ENCODE results near the gene GRIK1.

- TF ChIP-seq CTCF (optimal IDR thresholded peaks at IDR 0.05 in 1 of 3, IDR thresholded peaks at IDR 0.05 in 1 of 3, conservative IDR thresholded peaks at IDR 0.05 in 1 of 3; ENCODE audit: extremely low read depth in 1 of 3, insufficient read depth in 2 of 3, low read length in 3 of 3) = no peak
- no peak for TF ChIP-seq EZH2 (IDR thresholded peaks at IDR 0.05; ENCODE audit: low read length)
Observed at GRCh38 chr21:29664615-29665014, 275.2 kb downstream of the GRIK1 start.

All from keratinocyte (primary cell).